A673 (cell line): ENCODE measurements around the gene SLC52A3. TPM values are rescaled to one million over a fixed set of nuclear protein-coding genes. Genes with fewer than 3 reads are reported as not detected.
"Not testable (repeated sequence)": the region's sequence is repeated elsewhere in the genome, so short reads cannot be mapped to it uniquely, and the experiment has no call there.

Experiments
- BruUV-seq: library from RNA; stranded (reverse); fragments of 400-500 nt; replicated peaks from 2 replicates; lab custom pipeline; 2021; lab: Mats Ljungman, UMichigan
- CTCF ChIA-PET: fragments of 300-600 bp; sonication (Branson Sonifier 250); formaldehyde crosslinking; loops from one replicate; lab custom pipeline; 2022; ENCODE audit warnings: antibody characterized with exemption; lab: Charles Lee
- POLR2A ChIA-PET: fragments of 300-600 bp; sonication (Branson Sonifier 250); formaldehyde crosslinking; loops from one replicate; lab custom pipeline; 2022; ENCODE audit warnings: antibody characterized with exemption; ENCODE audit not compliant: low non-redundant PET; lab: Charles Lee
- DNase-seq: peaks from one replicate; pipeline ENCODE4 v3.0.0-alpha.2; 2015; ENCODE audit warnings: low spot score
- H3K27ac ChIP-seq: fragments of 200-600 bp; sonication (generic); 2 replicates; pipeline ENCODE4 v1.5.1; 2016; ENCODE audit warnings: mixed run types, low read depth, mild to moderate bottlenecking, mixed read lengths, antibody characterized with exemption, low read length; ENCODE audit not compliant: poor library complexity, severe bottlenecking
- H3K27me3 ChIP-seq: fragments of 200-600 bp; sonication (generic); replicated peaks from 2 replicates; pipeline ENCODE4 v1.6.1; 2017; ENCODE audit warnings: mixed run types, low read depth, mild to moderate bottlenecking, mixed read lengths, antibody characterized with exemption, low read length; ENCODE audit not compliant: insufficient read depth, poor library complexity
- H3K36me3 ChIP-seq: fragments of 200-600 bp; sonication (generic); 2 replicates; pipeline ENCODE4 v1.6.1; 2016; ENCODE audit warnings: mixed run types, mild to moderate bottlenecking, mixed read lengths, antibody characterized with exemption, low read length; ENCODE audit not compliant: insufficient read depth, poor library complexity, severe bottlenecking
- H3K4me1 ChIP-seq: fragments of 200-600 bp; sonication (generic); 2 replicates; pipeline ENCODE4 v1.6.1; 2017; ENCODE audit warnings: mixed run types, mild to moderate bottlenecking, mixed read lengths, antibody characterized with exemption, low read length; ENCODE audit not compliant: insufficient read depth, poor library complexity, severe bottlenecking
- H3K4me3 ChIP-seq: fragments of 200-600 bp; sonication (generic); 2 replicates; pipeline ENCODE4 v1.5.1; 2016; ENCODE audit warnings: low read depth, mixed run types, mild to moderate bottlenecking, mixed read lengths, low read length; ENCODE audit not compliant: poor library complexity, severe bottlenecking
- H3K9me3 ChIP-seq: fragments of 200-600 bp; sonication (generic); 2 replicates; pipeline ENCODE4 v1.6.1; 2016; ENCODE audit warnings: mixed run types, low read depth, mild to moderate bottlenecking, mixed read lengths, antibody characterized with exemption, low read length; ENCODE audit not compliant: poor library complexity, severe bottlenecking
- EZH2 ChIP-seq: fragments of 200-600 bp; sonication (generic); IDR thresholded peaks from 2 replicates; pipeline ENCODE4 v1.6.1; 2017; ENCODE audit warnings: borderline replicate concordance, low read depth, mild to moderate bottlenecking, mixed read lengths, antibody characterized with exemption, low read length; ENCODE audit not compliant: poor library complexity, severe bottlenecking
- intact Hi-C: fragments of 100-400 bp; cut with micrococcal nuclease; formaldehyde crosslinking; loops from one replicate; pipeline ENCODE4 v1.10.0; 2022; ENCODE audit not compliant: unreplicated experiment
- total RNA-seq: library from RNA; stranded (reverse); gene quantifications from 2 replicates; pipeline ENCODE4 v1.2.3, GENCODE V29; 2021
- TF ChIP-seq, protein P1 (sequence below): fragments of 300-800, 200-600 bp; sonication (generic); conservative IDR thresholded peaks from 2 replicates; pipeline ENCODE4 v1.5.1; 2017; ENCODE audit warnings: low read depth, mild to moderate bottlenecking, antibody characterized with exemption, low read length, moderate library complexity, mixed read lengths

The SLC52A3 gene
- total RNA-seq, 1 experiment from 2014 or later = not detected

DNA sequence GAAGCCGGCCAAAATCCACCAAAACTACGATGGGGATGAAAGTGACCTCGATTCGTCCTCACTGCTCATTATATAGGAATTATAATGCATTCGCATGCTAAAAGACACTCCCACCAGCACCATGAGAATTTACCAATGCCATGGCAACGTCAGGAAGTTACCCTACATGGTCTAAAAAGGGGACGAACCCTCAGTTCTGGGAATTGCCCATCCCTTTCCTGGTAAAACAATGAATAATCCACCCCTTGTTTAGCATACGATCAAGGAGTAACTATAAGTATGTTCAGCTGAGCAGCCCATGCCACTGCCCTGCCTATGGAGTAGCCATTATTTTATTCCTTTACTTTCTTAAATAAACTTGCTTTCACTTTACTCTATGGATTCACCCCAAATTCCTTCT, 45.1 kb upstream of the SLC52A3 start:
- no peak overlapping the region for H3K27ac ChIP-seq
- H3K4me1 ChIP-seq = no peaks in the 10 kb centered on the region
- intact Hi-C loops = no loop called here
- H3K27me3 ChIP-seq = no peaks in the 10 kb centered on the region
- no peak for DNase-seq
- BruUV-seq = no TSS peak
- no peak overlapping the region for H3K4me3 ChIP-seq
- ChIA-PET POLR2A (no interaction called here), CTCF (no interaction called here)
- H3K36me3 ChIP-seq = no peaks in the 10 kb centered on the region
- H3K9me3 ChIP-seq = no peaks in the 10 kb centered on the region
- TF ChIP-seq EZH2 = no peak
- TF ChIP-seq, protein P1, sequence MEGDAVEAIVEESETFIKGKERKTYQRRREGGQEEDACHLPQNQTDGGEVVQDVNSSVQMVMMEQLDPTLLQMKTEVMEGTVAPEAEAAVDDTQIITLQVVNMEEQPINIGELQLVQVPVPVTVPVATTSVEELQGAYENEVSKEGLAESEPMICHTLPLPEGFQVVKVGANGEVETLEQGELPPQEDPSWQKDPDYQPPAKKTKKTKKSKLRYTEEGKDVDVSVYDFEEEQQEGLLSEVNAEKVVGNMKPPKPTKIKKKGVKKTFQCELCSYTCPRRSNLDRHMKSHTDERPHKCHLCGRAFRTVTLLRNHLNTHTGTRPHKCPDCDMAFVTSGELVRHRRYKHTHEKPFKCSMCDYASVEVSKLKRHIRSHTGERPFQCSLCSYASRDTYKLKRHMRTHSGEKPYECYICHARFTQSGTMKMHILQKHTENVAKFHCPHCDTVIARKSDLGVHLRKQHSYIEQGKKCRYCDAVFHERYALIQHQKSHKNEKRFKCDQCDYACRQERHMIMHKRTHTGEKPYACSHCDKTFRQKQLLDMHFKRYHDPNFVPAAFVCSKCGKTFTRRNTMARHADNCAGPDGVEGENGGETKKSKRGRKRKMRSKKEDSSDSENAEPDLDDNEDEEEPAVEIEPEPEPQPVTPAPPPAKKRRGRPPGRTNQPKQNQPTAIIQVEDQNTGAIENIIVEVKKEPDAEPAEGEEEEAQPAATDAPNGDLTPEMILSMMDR = no peak

DNA sequence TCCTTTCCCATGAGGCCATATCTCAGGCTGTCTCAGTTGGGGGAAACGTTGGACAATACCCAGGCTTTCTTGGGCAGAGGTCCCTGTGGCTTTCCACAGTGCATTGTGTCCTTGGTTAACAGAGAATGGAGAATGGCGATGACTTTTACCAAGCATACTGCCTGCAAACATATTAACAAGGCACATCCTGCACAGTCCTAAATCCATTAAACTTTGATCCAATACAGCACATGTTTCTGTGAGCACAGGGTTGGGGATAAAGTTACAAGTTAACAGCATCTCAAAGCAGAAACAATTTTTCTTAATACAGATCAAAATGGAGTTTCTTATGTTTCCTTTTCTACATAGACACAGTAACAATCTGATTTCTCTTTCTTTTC, 44.1 kb upstream of the SLC52A3 start:
- H3K9me3 ChIP-seq, H3K4me3 ChIP-seq, H3K27me3 ChIP-seq, H3K27ac ChIP-seq, intact Hi-C loops, DNase-seq, H3K36me3 ChIP-seq, CTCF ChIA-PET, BruUV-seq, POLR2A ChIA-PET, H3K4me1 ChIP-seq: not testable (repeated sequence)

DNA sequence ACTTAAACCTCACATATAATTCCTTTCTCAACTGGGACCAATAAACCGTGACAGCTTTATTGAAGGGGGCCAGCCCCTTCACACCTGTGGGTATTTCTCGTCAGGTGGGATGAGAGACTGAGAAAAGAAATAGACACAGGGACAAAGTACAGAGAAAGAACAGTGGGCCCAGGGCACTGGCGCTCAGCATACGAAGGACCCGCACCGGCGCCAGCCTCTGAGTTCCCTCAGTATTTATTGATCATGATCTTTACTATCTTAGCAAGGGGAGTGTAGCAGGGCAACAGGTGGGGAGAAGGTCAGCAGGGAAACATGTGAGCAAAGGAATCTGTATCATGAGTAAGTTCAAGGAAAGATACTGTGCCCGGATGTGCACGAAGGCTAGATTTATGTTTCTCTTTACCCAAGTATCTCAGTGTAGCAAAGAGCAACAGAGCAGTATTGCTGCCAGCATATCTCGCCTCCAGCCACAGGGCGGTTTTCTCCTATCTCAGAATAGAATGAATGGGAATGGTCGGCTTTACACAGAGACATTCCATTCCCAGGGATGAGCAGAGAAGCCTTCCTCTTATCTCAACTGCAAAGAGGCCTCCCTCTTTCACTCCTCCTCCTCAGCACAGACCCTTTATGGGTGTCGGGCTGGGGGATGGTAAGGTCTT, 43.6 kb upstream of the SLC52A3 start:
- H3K27ac ChIP-seq, H3K4me1 ChIP-seq, BruUV-seq, intact Hi-C loops, H3K27me3 ChIP-seq, H3K4me3 ChIP-seq, POLR2A ChIA-PET, DNase-seq, CTCF ChIA-PET, H3K36me3 ChIP-seq, H3K9me3 ChIP-seq: not testable (repeated sequence)

DNA sequence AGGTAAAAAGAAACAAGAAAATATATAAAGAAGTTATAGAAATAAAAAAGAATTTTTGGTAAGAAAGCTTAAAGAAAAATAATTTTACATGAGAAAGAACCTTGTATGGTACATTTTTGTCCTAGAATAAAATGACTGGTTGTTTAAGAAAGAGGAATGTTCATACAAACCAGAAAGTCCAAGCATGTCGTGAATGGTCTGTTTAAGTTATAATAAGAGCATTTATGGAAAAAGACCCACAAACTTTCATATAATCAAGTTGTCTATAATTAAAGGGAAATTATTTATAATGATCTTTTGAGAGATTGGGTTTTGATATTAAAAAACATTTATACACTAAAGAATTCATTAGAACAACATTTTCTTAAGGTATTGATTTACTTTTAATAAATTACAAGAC, 37.4 kb upstream of the SLC52A3 start:
- Histone ChIP-seq H3K4me1 (no peaks in the 10 kb centered on the region), H3K36me3 (no peaks in the 10 kb centered on the region), H3K27me3 (peaks cover 7% of the 10 kb centered on the region), H3K4me3 (no peak overlapping the region), H3K9me3 (peaks cover 14% of the 10 kb centered on the region), H3K27ac (no peak overlapping the region)
- no TSS peak for BruUV-seq
- intact Hi-C loops = no loop called here
- DNase-seq = peak; percentile 9
- TF ChIP-seq EZH2 = no peak
- TF ChIP-seq, protein P1 = no peak
- CTCF ChIA-PET = no interaction called here
- POLR2A ChIA-PET = no interaction called here
